Muscle layer of colon (tissue), 2 donors: ENCODE results near the gene LGALS3.
A peak's percentile ranks its signal among the peaks of the same experiment; 100 is the strongest.

ENCODE experiments used
- H3K27ac ChIP-seq: one replicate; pipeline ENCODE4 v1.7.0; 2013; ENCODE audit warnings: low read depth, mild to moderate bottlenecking, low read length, moderate library complexity
- H3K27me3 ChIP-seq, 2 donors: one replicate each; pipeline ENCODE4 v1.7.0; 2013; ENCODE audit warnings: low read length in 2 of 2, mild to moderate bottlenecking in 2 of 2; ENCODE audit not compliant: insufficient read depth in 2 of 2, control insufficient read depth in 1 of 2
- H3K36me3 ChIP-seq: one replicate; pipeline ENCODE4 v1.7.0; 2013; ENCODE audit warnings: mild to moderate bottlenecking, low read length; ENCODE audit not compliant: insufficient read depth
- H3K4me1 ChIP-seq: one replicate; pipeline ENCODE4 v1.7.0; 2013; ENCODE audit warnings: mild to moderate bottlenecking, low read length; ENCODE audit not compliant: insufficient read depth
- H3K4me3 ChIP-seq, 2 donors: one replicate each; pipeline ENCODE4 v1.7.0; 2013; ENCODE audit warnings: low read length in 2 of 2, low read depth in 1 of 2, mild to moderate bottlenecking in 1 of 2, moderate library complexity in 1 of 2
- H3K9ac ChIP-seq: one replicate; pipeline ENCODE4 v1.7.0; 2013; ENCODE audit warnings: low read length
- H3K9me3 ChIP-seq: one replicate; pipeline ENCODE4 v1.7.0; 2013; ENCODE audit warnings: mild to moderate bottlenecking, low read length
- donor health status: abdominal sarcoma.
- donor health status: Adenocarcinoma of cecum.

The LGALS3 gene

DNA sequence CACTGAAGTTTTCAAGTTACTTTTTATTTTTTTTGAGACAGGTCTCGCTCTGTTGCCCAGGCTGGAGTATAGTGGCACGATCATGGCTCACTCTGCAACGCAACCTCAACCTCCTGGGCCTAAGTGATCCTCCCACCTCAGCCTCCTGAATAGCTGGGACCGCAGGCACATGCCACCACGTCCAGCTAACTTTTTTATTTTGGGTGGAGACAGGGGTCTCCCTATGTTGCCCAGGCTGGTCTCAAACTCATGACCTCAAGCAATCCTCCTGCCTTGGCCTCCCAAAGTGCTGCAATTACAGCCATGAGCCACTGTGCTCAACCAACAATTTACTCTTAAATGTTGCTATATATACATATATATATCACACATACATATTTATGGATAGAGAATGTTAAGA lies 27.4 kb upstream of the LGALS3 start:
- Histone ChIP-seq H3K27me3 (no peaks in the 10 kb centered on the region), H3K9me3 (no peaks in the 10 kb centered on the region), H3K9ac (no peak overlapping the region), H3K27ac (no peak overlapping the region), H3K4me1 (peaks cover 45% of the 10 kb centered on the region), H3K4me3 (no peak overlapping the region), H3K36me3 (no peaks in the 10 kb centered on the region)

DNA sequence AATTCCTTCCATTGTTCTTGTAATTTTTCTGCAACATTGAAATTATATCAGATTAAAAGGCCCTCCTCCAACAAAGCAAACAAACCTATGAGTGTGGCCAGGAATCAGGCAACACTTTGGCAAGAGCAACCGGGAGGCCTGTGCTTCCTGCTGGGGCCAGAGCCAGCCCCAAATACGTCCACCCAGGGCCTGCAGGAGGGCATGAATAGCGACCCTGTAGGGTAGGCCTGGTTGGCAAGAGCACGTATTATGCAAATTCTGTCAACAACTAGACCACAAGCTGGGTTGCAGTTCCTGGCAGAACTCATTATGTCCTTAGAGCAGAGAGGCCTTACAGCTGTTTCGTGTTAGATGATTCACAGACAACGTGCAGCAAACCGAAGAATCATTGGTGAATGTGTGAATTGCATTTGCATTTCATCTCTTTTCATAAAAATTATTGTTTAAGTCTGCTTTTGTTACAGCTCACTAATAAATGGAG lies 26.9 kb upstream of the LGALS3 start:
- Histone ChIP-seq H3K4me1 (peaks cover 47% of the 10 kb centered on the region), H3K36me3 (no peaks in the 10 kb centered on the region), H3K4me3 (no peak overlapping the region), H3K9ac (no peak overlapping the region), H3K27me3 (no peaks in the 10 kb centered on the region), H3K9me3 (no peaks in the 10 kb centered on the region), H3K27ac (peak overlapping the region; percentile 52)

DNA sequence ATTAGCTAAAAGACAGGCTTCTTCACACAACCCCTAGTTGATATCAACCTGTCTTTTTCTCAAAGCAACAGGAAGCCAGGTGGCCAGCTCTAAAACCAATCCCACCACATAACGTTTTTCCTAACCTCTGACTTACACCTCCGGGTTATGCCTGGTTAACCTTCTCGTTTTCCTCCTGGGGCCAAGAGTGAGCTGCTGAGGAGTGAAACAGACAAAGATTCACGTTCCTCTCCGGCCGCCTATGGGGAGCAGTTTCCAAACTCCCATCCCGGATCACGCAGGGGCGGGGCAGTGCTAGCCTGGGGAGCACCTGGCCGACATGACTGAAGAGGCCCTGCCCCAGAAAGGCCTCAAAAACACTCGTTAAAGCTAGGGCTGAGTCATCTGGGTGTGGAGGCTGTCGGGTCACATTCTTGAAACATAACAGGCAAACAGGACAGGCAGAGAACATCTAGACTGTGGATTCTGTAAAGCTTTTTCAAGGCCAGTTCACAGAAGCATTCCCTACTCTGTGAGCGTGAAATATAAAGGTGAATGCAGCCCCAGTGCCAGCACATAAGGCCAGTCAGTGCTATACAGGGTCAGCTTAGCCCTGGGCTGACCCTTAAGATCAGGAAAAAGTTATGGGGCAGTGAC lies 25.9 kb upstream of the LGALS3 start:
- H3K27me3 ChIP-seq: no peaks in the 10 kb centered on the region
- no peak overlapping the region for H3K9ac ChIP-seq
- H3K9me3 ChIP-seq: no peaks in the 10 kb centered on the region
- peaks cover 52% of the 10 kb centered on the region for H3K4me1 ChIP-seq
- peak overlapping the region; percentile 6 to 27 for H3K4me3 ChIP-seq
- no peaks in the 10 kb centered on the region for H3K36me3 ChIP-seq
- H3K27ac ChIP-seq: peak overlapping the region; percentile 52

DNA sequence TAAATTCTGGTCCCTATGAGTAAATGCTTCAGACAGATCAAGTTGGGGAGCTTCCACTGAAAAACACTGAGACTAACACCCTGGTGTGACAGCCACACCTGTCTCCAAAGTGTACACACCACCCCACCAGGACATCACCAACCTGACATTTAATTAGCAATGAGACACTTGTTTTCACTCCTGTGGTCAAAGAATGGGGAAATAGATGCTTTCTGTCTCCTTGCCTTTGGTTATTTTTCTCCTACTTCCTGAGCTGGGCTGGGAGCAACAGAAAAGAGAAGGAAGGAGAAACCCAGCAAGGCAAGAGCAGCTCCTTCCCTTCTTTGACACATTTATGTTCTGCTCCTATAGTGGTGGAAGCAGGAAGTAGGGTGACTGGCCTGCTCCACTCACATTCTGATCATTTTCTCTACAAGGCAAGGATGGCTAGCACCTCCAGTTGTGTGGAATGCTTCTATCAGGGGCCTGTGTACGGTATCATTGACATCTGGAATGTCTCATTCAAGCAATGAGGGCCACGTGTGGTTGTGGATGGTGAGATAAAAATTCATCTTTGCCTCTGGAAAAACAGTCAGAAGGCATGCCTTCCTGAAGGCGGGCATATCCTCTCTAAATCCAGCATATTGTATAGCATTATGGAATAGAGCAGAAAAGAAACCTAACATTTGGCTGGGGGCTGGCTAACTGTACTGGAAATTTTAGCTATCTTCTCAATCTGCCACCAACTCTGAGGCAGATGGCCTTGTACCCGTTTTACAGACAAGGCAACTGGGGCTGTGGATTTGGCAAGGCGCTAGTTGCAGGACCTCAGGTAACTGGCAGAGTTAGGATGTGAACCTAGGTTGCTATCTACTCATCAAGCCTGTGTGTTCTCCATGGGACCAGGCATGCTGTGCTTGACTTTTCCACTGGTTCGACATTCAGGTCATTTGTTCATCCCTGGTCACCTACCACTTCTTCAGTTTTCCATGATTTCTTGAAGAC lies 24.8 kb upstream of the LGALS3 start:
- H3K9me3 ChIP-seq: no peaks in the 10 kb centered on the region
- no peak overlapping the region for H3K9ac ChIP-seq
- no peaks in the 10 kb centered on the region for H3K27me3 ChIP-seq
- H3K36me3 ChIP-seq: no peaks in the 10 kb centered on the region
- peak overlapping the region; percentile 52 for H3K27ac ChIP-seq
- H3K4me3 ChIP-seq: peak overlapping the region in 1 of 2 donors; percentile 20
- H3K4me1 ChIP-seq: peaks cover 53% of the 10 kb centered on the region

DNA sequence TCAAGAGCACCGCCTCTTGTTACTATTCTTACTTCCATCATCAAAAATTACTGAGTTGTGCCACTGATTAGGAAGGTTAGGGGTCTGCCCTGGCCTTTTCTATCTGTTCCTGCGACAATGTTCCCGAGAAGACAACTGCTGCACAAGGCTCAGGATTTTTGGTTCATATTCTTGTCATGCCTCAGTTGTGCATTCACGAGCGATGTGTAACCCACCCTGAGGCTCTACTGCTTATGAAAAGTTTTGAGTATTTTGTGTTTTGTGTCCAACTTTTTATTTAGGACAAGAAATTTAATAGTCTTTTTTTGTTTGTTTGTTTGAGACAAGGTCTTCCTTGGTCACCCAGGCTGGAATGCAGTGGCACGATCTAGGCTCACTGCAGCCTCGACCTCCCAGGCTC lies 23.1 kb upstream of the LGALS3 start:
- Histone ChIP-seq H3K9me3 (no peaks in the 10 kb centered on the region), H3K36me3 (no peaks in the 10 kb centered on the region), H3K9ac (no peak overlapping the region), H3K4me3 (no peak overlapping the region), H3K4me1 (peaks cover 49% of the 10 kb centered on the region), H3K27me3 (no peaks in the 10 kb centered on the region), H3K27ac (no peak overlapping the region)

DNA sequence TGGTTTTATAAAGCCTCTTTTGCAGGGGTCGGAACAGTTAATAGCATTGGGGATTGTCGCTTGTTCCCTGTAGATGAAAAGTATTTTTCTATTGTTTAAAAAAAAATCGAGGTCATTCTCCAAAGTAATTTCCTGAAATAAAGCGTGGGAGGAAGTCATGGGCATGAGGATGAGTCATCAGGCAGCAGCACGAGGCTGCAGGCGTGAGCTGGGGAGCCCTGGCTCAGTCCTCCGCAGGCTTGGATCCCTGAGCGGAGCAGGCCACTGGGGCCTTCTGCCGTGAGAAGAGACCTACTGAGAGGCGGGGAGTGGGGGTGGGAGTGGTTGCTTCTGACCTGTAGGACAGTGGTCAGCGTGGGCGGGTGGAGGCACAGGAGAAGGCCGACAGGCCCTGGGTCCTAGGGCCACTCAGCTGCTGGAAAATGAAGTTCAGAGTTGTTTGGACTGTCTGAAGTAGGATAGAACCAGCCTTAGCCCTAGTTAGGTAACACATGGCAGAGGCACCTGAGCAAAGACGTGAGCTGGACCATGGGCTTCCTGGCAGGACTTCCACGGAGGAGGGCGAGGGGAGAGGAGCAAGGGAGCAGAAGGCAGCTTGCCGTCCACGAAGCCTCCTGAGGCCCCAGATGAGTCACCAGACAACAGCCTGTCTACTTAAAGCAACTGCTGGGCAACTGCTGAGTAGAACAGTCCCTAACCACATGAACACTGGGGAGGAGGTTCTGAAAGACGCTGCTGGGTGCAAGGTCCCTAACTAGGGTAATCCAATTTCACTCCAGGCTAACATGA lies 21.1 kb upstream of the LGALS3 start:
- no peaks in the 10 kb centered on the region for H3K36me3 ChIP-seq
- peak overlapping the region; percentile 59 for H3K27ac ChIP-seq
- H3K4me3 ChIP-seq: no peak overlapping the region
- H3K27me3 ChIP-seq: no peaks in the 10 kb centered on the region
- peaks cover 36% of the 10 kb centered on the region for H3K4me1 ChIP-seq
- H3K9me3 ChIP-seq: no peaks in the 10 kb centered on the region
- H3K9ac ChIP-seq: no peak overlapping the region

DNA sequence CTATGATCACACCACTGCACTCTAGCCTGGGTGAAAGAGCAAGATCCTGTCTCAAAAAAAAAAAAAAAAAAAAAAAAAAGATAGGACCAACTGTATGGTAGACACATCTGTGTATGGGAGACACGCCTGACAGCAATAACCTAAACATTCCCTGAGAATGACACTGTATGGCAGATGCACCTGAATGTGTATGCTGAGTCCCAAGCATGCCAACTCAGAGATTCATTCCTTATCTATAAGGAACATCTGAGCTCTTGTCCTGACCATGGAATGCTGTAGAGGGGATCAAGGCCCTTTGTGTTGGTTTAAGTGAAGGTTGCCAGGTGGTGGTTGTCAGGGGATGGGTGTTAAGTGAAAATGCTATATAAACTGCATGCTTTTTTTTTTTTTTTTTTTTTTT lies 19.2 kb upstream of the LGALS3 start:
- Histone ChIP-seq H3K27me3 (no peaks in the 10 kb centered on the region), H3K9ac (no peak overlapping the region), H3K36me3 (no peaks in the 10 kb centered on the region), H3K4me1 (peaks cover 19% of the 10 kb centered on the region), H3K4me3 (no peak overlapping the region), H3K27ac (no peak overlapping the region), H3K9me3 (no peaks in the 10 kb centered on the region)

DNA sequence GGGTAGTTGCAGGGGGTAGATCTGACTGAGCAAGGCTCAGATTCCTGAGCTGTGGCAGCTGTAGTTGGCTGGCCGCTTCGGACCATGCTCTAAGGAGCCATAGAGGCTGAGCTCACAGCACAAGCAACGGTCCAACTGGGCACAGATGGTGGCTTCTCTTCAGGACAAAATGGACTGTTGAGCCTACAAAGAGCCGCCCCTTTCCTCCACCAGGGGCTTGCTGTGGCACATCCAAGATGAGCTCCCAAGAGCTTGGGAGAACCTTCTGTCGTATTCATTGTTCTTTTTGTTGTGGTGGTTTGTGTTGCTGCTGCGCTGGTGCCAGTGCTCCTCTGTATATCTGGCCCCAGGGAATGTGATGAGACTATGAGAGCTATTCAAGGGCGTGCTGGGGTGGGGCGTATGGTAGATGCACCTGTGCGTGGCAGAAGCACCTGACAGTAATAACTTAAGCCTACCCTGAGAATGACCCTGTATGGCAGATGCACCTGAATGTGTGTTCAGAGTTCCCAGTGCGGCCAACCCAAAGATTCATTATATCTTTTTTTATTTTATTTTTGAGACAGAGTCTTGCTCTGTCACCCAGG lies 17.8 kb upstream of the LGALS3 start:
- Histone ChIP-seq H3K27me3 (no peaks in the 10 kb centered on the region), H3K27ac (no peak overlapping the region), H3K4me1 (peaks cover 13% of the 10 kb centered on the region), H3K4me3 (no peak overlapping the region), H3K9me3 (no peaks in the 10 kb centered on the region), H3K9ac (no peak overlapping the region), H3K36me3 (no peaks in the 10 kb centered on the region)

DNA sequence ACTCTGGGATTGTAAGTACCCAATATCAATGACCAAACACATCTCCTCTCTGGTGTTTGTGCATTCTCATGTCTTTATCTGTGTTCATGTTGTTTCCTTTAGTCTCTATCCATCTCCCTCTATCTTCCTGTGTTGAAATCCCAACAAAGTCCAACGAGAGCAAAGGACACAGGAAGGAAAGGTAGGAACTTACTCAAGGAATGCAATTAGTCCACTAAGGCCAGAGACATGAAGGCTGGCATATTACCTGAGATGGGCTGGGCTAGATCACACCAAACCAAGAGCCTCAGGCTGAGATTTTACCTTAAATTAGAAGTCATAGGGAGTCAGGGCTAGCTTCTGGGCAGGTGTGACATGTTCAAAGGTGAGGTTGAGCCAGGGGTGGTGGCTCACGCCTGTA lies 14.3 kb upstream of the LGALS3 start:
- Histone ChIP-seq H3K27ac (no peak overlapping the region), H3K4me1 (no peaks in the 10 kb centered on the region), H3K36me3 (no peaks in the 10 kb centered on the region)

DNA sequence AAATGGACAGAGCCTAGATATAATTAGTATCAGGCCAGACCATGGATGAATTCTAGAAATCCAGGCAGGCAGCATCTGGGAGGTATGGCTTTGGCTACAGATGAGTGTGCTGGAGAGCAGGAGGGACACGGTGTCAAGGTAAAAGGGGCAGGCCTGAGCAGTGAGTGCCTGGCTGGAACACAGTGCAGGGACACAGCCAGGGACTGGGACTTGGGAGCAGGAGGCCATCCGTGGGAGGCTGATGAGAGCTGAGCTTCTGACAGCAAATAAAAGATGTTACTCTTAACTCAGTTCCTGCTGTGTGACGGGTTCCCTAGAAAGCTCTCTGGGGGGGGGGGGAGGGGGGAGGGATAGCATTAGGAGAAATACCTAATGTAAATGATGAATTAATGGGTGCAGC lies 13.6 kb upstream of the LGALS3 start:
- Histone ChIP-seq H3K4me3 (no peak overlapping the region), H3K27me3 (no peaks in the 10 kb centered on the region), H3K9me3 (no peaks in the 10 kb centered on the region), H3K27ac (no peak overlapping the region), H3K4me1 (no peaks in the 10 kb centered on the region), H3K36me3 (no peaks in the 10 kb centered on the region), H3K9ac (no peak overlapping the region)

More for the DNA sequence above, 14.3 kb upstream of the LGALS3 start:
- no peaks in the 10 kb centered on the region for H3K27me3 ChIP-seq
- no peak overlapping the region for H3K9ac ChIP-seq
- no peaks in the 10 kb centered on the region for H3K9me3 ChIP-seq
- H3K4me3 ChIP-seq: no peak overlapping the region

DNA sequence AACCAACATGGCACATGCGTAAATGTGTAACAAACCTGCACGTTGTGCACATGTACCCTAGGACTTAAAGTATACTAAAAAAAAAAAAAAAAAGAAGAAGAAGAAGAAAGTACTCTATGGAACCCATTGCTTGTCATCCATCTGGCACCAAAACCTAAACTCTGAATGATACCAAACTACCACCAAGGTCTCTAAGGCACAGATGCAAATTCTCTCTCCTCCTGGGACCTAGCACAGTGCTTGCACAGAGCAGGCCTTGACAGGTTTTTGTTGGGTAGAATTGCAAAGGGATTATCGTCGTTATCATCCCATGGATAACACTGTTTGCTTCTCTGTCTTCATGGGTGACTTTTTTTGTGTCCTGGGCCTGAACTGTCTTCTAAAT lies 13.2 kb upstream of the LGALS3 start:
- H3K27me3 ChIP-seq: no peaks in the 10 kb centered on the region
- H3K36me3 ChIP-seq: no peaks in the 10 kb centered on the region
- no peak overlapping the region for H3K9ac ChIP-seq
- no peaks in the 10 kb centered on the region for H3K4me1 ChIP-seq
- no peak overlapping the region for H3K4me3 ChIP-seq
- H3K27ac ChIP-seq: no peak overlapping the region
- no peaks in the 10 kb centered on the region for H3K9me3 ChIP-seq
